Suppressor macrophage treated with lipopolysaccharide for 1 hour (primary cell): Measurements from ENCODE around the gene NBEA.

Experiments used
- DNase-seq, 3 donors: peaks; one replicate each; pipeline ENCODE4 v3.0.0-alpha.2; 2020 to 2022

Gene NBEA

GRCh38 chr13:35478271-35479037 is 536.4 kb downstream of the NBEA start:
- DNase-seq = no peak

GRCh38 chr13:35479038-35479492 is 537.0 kb downstream of the NBEA start:
- DNase-seq = no peak

- no peak for DNase-seq
Measured at GRCh38 chr13:35479706-35480105, 537.6 kb downstream of the NBEA start.

GRCh38 chr13:35480346-35480745 is 538.3 kb downstream of the NBEA start:
- DNase-seq = no peak

GRCh38 chr13:35481777-35482176 is 539.7 kb downstream of the NBEA start:
- DNase-seq = no peak

- DNase-seq = no peak
Measured at GRCh38 chr13:35482527-35482926, 540.5 kb downstream of the NBEA start.

GRCh38 chr13:35483761-35484160 is 541.7 kb downstream of the NBEA start:
- no peak for DNase-seq

GRCh38 chr13:35484384-35484783 is 542.3 kb downstream of the NBEA start:
- no peak for DNase-seq

GRCh38 chr13:35485424-35485823 is 543.4 kb downstream of the NBEA start:
- no peak for DNase-seq

GRCh38 chr13:35489050-35489449 is 547.0 kb downstream of the NBEA start:
- no peak for DNase-seq

- DNase-seq = peak in 1 of 3 donors; percentile 29
Measured at GRCh38 chr13:35496006-35496405, 553.9 kb downstream of the NBEA start.

- peak; percentile 27 to 60 (median 47) for DNase-seq
Measured at GRCh38 chr13:35496761-35497386, 554.8 kb downstream of the NBEA start.

GRCh38 chr13:35498231-35498630 is 556.2 kb downstream of the NBEA start:
- no peak for DNase-seq

GRCh38 chr13:35499196-35499662 is 557.2 kb downstream of the NBEA start:
- DNase-seq = no peak

- no peak for DNase-seq
Measured at GRCh38 chr13:35499676-35500075, 557.6 kb downstream of the NBEA start.

- DNase-seq = no peak
Measured at GRCh38 chr13:35500144-35500543, 558.1 kb downstream of the NBEA start.

- DNase-seq = no peak
Measured at GRCh38 chr13:35501661-35502235, 559.7 kb downstream of the NBEA start.

- DNase-seq = no peak
Measured at GRCh38 chr13:35502456-35502855, 560.4 kb downstream of the NBEA start.

GRCh38 chr13:35512271-35512920 is 570.3 kb downstream of the NBEA start:
- peak; percentile 25 to 46 (median 41) for DNase-seq

GRCh38 chr13:35514061-35514477 is 572.0 kb downstream of the NBEA start:
- no peak for DNase-seq

- DNase-seq = no peak
Measured at GRCh38 chr13:35514801-35515502, 572.9 kb downstream of the NBEA start.

- peak in 1 of 3 donors; percentile 15 for DNase-seq
Measured at GRCh38 chr13:35518337-35518946, 576.4 kb downstream of the NBEA start.
